OCI-LY3 (cell line): ENCODE data around the gene RFC1.

ENCODE experiments used
- CTCF ChIP-seq: fragments of 200-600, 300-600 bp; sonication (generic); IDR thresholded peaks from 2 replicates; pipeline ENCODE4 v1.5.1; 2014; ENCODE audit warnings: antibody characterized with exemption, low read length, low read depth
- EZH2phosphoT487 ChIP-seq: fragments of 200-600 bp; shearing (Covaris generic); IDR thresholded peaks from 2 replicates; pipeline ENCODE4 v1.6.1; 2018; ENCODE audit warnings: antibody characterized with exemption, mixed run types, low read depth

- TF ChIP-seq EZH2phosphoT487 = no peak
- peak; percentile 20; the same call in 1 of the 2 replicates for TF ChIP-seq CTCF
Observed at GRCh38 chr4:39255266-39255665, 110.9 kb downstream of the RFC1 start.
